ENCODE results near the gene CDC42. TPM values are rescaled to one million over a fixed set of nuclear protein-coding genes. Genes with fewer than 3 reads are reported as not detected.
A peak's percentile ranks its signal among the peaks of the same experiment; 100 is the strongest.

CDC42 gene
- total RNA-seq, 1 experiment from 2014 or later = 150 TPM

GRCh38 chr1:22037520-22037919 lies 15.0 kb upstream of the CDC42 start:
- DNase-seq (ENCODE audit: low spot score) = no peak

GRCh38 chr1:22038036-22038435 lies 14.5 kb upstream of the CDC42 start:
- DNase-seq (ENCODE audit: low spot score) = no peak

- peak; percentile 77 for DNase-seq (ENCODE audit: low spot score)
Measured at GRCh38 chr1:22039594-22040285, 12.8 kb upstream of the CDC42 start.

GRCh38 chr1:22040286-22040623 lies 12.3 kb upstream of the CDC42 start:
- DNase-seq (ENCODE audit: low spot score) = no peak

GRCh38 chr1:22041505-22041904 lies 11.0 kb upstream of the CDC42 start:
- no peak for DNase-seq (ENCODE audit: low spot score)

GRCh38 chr1:22043198-22043769 lies 9.2 kb upstream of the CDC42 start:
- peak; percentile 72 for DNase-seq (ENCODE audit: low spot score)

GRCh38 chr1:22044690-22045420 lies 7.7 kb upstream of the CDC42 start:
- DNase-seq (ENCODE audit: low spot score) = peak; percentile 29

GRCh38 chr1:22045604-22046228 lies 6.8 kb upstream of the CDC42 start:
- no peak for DNase-seq (ENCODE audit: low spot score)

GRCh38 chr1:22048351-22049192 lies 3.9 kb upstream of the CDC42 start:
- no peak for DNase-seq (ENCODE audit: low spot score)

- no peak for DNase-seq (ENCODE audit: low spot score)
Measured at GRCh38 chr1:22050330-22050729, 2.2 kb upstream of the CDC42 start.

- no peak for DNase-seq (ENCODE audit: low spot score)
Measured at GRCh38 chr1:22051607-22052114, 848 bp upstream of the CDC42 start.

GRCh38 chr1:22053017-22053860 lies 730 bp downstream of the CDC42 start:
- peak; percentile 64 for DNase-seq (ENCODE audit: low spot score)

- DNase-seq (ENCODE audit: low spot score) = no peak
Measured at GRCh38 chr1:22053861-22054770, 1.6 kb downstream of the CDC42 start.

- no peak for DNase-seq (ENCODE audit: low spot score)
Measured at GRCh38 chr1:22055463-22055862, 3.0 kb downstream of the CDC42 start.

GRCh38 chr1:22056043-22056442 lies 3.5 kb downstream of the CDC42 start:
- DNase-seq (ENCODE audit: low spot score) = no peak

GRCh38 chr1:22056936-22057335 lies 4.4 kb downstream of the CDC42 start:
- no peak for DNase-seq (ENCODE audit: low spot score)

- no peak for DNase-seq (ENCODE audit: low spot score)
Measured at GRCh38 chr1:22057861-22058260, 5.4 kb downstream of the CDC42 start.

GRCh38 chr1:22064751-22065402 lies 12.4 kb downstream of the CDC42 start:
- no peak for DNase-seq (ENCODE audit: low spot score)

- no peak for DNase-seq (ENCODE audit: low spot score)
Measured at GRCh38 chr1:22071511-22071910, 19.0 kb downstream of the CDC42 start.

Measured in HT-29 (cell line).